OCI-LY7 (cell line): ENCODE data around the gene GNA12.

Experiments
- CTCF ChIP-seq: fragments of 200-600 bp; sonication (generic); conservative IDR thresholded peaks from 2 replicates; pipeline ENCODE4 v1.5.1; 2014; ENCODE audit warnings: mild to moderate bottlenecking, antibody characterized with exemption, low read length, moderate library complexity, mixed read lengths
- EZH2phosphoT487 ChIP-seq: fragments of 200-600 bp; sonication (generic); IDR thresholded peaks from 2 replicates; pipeline ENCODE4 v1.6.1; 2018; ENCODE audit warnings: low read depth, borderline replicate concordance, mild to moderate bottlenecking, mixed run types, antibody characterized with exemption, low read length, moderate library complexity, mixed read lengths

DNA sequence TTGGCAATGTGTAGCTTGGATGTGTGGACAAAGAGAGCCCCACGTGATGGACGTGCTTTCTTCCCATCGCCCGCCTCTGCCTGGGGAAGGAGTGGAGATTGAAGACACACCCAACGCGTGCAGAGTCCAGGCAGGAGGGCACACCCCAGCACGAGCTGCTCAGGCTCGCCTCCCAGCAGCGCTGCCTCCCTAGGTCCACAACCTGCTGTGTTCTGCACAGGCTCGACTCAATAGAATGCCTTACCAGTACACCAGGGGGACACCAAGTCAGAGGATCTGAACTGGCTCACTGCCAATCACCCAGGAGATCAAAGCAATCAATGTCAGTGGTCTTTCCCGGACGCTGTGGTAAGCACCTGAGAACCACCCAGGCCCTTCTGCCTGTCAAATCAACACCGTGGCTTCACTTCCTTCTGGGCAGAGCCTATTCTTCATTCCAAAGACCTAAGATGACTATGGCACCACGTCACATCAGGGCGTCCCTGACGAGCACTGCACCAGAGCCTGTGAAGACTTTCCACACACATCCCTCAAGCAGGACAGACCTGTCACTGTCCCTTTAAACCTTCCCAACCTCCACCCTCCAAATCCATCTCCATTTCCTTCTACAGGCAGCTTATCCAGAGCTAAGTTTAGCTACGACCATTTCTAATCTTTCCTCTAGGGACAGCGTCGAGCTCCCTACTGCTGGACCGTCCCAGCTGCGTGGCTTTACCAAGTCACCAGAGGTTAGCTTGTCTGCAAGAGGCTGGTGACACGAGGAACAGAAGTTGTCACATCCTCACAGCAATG, 83.8 kb downstream of the GNA12 start:
- TF ChIP-seq EZH2phosphoT487 (no peak), CTCF (peak; percentile 53; the same call in 1 of the 2 replicates)
